ENCODE results near the gene LCE1A. TPM values are rescaled to one million over a fixed set of nuclear protein-coding genes. Genes with fewer than 3 reads are reported as not detected.

LCE1A gene
- total RNA-seq, 1 experiment from 2014 or later: not detected

DNA sequence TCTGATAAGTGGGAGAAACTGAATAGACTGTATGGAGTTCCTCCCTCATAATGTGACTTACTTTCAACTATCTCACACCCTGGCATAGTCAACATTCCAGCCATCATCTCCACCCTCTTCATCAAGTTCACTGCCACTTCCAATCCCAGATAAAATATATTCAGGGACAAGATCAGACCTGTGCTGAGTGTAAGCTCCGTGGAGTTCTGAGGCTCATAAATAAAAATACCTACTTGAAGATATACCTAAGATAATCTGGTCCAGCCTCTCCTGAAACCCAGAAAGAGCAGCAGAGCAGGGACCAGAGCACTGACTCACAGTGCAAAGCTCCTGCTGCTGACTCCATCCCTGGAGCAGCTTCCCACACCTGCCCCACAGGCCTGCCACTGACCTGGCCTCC is 30.8 kb downstream of the LCE1A start:
- TF ChIP-seq POLR2AphosphoS5 (IDR thresholded peaks at IDR 0.05; ENCODE audit: low read depth, low read length) (no peak), SIN3A (IDR thresholded peaks at IDR 0.05; ENCODE audit: borderline replicate concordance, insufficient read depth, low read depth, low read length) (no peak), TCF7L2 (IDR thresholded peaks at IDR 0.05; ENCODE audit: low read depth, low read length) (no peak)
- TF ChIP-seq, protein P1, sequence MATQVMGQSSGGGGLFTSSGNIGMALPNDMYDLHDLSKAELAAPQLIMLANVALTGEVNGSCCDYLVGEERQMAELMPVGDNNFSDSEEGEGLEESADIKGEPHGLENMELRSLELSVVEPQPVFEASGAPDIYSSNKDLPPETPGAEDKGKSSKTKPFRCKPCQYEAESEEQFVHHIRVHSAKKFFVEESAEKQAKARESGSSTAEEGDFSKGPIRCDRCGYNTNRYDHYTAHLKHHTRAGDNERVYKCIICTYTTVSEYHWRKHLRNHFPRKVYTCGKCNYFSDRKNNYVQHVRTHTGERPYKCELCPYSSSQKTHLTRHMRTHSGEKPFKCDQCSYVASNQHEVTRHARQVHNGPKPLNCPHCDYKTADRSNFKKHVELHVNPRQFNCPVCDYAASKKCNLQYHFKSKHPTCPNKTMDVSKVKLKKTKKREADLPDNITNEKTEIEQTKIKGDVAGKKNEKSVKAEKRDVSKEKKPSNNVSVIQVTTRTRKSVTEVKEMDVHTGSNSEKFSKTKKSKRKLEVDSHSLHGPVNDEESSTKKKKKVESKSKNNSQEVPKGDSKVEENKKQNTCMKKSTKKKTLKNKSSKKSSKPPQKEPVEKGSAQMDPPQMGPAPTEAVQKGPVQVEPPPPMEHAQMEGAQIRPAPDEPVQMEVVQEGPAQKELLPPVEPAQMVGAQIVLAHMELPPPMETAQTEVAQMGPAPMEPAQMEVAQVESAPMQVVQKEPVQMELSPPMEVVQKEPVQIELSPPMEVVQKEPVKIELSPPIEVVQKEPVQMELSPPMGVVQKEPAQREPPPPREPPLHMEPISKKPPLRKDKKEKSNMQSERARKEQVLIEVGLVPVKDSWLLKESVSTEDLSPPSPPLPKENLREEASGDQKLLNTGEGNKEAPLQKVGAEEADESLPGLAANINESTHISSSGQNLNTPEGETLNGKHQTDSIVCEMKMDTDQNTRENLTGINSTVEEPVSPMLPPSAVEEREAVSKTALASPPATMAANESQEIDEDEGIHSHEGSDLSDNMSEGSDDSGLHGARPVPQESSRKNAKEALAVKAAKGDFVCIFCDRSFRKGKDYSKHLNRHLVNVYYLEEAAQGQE (IDR thresholded peaks at IDR 0.05; ENCODE audit: insufficient read depth in 1 of 2, low read depth in 2 of 2, low read length in 1 of 2): no peak
- TF ChIP-seq, protein P2, sequence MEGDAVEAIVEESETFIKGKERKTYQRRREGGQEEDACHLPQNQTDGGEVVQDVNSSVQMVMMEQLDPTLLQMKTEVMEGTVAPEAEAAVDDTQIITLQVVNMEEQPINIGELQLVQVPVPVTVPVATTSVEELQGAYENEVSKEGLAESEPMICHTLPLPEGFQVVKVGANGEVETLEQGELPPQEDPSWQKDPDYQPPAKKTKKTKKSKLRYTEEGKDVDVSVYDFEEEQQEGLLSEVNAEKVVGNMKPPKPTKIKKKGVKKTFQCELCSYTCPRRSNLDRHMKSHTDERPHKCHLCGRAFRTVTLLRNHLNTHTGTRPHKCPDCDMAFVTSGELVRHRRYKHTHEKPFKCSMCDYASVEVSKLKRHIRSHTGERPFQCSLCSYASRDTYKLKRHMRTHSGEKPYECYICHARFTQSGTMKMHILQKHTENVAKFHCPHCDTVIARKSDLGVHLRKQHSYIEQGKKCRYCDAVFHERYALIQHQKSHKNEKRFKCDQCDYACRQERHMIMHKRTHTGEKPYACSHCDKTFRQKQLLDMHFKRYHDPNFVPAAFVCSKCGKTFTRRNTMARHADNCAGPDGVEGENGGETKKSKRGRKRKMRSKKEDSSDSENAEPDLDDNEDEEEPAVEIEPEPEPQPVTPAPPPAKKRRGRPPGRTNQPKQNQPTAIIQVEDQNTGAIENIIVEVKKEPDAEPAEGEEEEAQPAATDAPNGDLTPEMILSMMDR (IDR thresholded peaks at IDR 0.05): no peak
- intact Hi-C loops (cut with micrococcal nuclease; ENCODE audit: unreplicated experiment): no loop called here

DNA sequence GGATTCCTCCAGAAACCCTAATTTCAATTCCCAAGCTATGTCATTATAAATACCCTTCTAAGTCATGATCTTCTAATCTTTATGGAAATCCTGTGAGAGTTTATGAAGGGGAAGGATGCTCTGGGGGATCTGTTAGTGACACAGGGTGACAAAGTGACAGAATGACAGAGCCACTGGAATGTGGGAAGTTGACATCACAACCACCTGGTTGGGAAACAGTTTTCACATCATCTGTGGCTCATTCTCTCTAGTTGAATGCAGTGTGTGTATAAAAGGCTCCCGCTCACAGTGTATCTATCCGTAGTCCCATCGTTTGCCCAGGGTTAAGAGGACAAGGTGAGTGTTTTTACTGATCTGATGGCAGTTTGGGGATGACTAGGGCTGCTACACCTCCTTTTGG is 32.4 kb downstream of the LCE1A start, which contains the start of gene LCE7A:
Gene LCE7A, plus strand, starts transcription at position 301 of the 400 bp plus-strand sequence. CDS start 702 bp downstream, outside the sequence.
- no peak within 1 kb of the TSS for H3K4me3 ChIP-seq (ENCODE audit: low read depth in 2 of 2, low read length in 2 of 2)
- H3K27ac ChIP-seq (ENCODE audit: low read length): no peak within 1 kb of the TSS
- ChIA-PET CTCF (interaction anchor here (0.6 kb wide), 1 partner anchor 59 kb away, joined by 9 read pairs; no protein-coding TSS in a partner anchor), POLR2A (no interaction called here)
- TF ChIP-seq, protein P1 (IDR thresholded peaks at IDR 0.05; ENCODE audit: insufficient read depth in 1 of 2, low read depth in 2 of 2, low read length in 1 of 2): no peak
- no peak for TF ChIP-seq SIN3A (IDR thresholded peaks at IDR 0.05; ENCODE audit: borderline replicate concordance, insufficient read depth, low read depth, low read length)
- TF ChIP-seq, protein P2 (IDR thresholded peaks at IDR 0.05): no peak
- TF ChIP-seq POLR2AphosphoS5 (IDR thresholded peaks at IDR 0.05; ENCODE audit: low read depth, low read length): no peak
- no peak for TF ChIP-seq TCF7L2 (IDR thresholded peaks at IDR 0.05; ENCODE audit: low read depth, low read length)
- H3K9me3 ChIP-seq (ENCODE audit: control insufficient read depth, insufficient read depth, low read depth, low read length): no peaks in the 10 kb centered on the region
- DNase-seq (ENCODE audit: low read depth, low spot score): no peak
- no peaks in the 10 kb centered on the region for H3K4me1 ChIP-seq (ENCODE audit: control insufficient read depth, insufficient read depth, low read length)
- in situ Hi-C loops (cut with HindIII; ENCODE audit: low pct_unique_long_range_greater_than_20kb, low sequenced_read_pairs): no loop called here
- intact Hi-C loops (cut with micrococcal nuclease; ENCODE audit: unreplicated experiment): no loop called here
- H3K27me3 ChIP-seq (ENCODE audit: control insufficient read depth, insufficient read depth, low read length): peaks cover 2% of the 10 kb centered on the region; the same call in 1 of the 2 replicates
- no TSS peak for BruUV-seq (replicated peaks)
- no peak for ATAC-seq
- no peaks in the 10 kb centered on the region for H3K36me3 ChIP-seq (ENCODE audit: control insufficient read depth, insufficient read depth, low read length)

More for the DNA sequence above, 30.8 kb downstream of the LCE1A start:
- no peak for DNase-seq (ENCODE audit: low read depth, low spot score)
- Histone ChIP-seq H3K27ac (ENCODE audit: low read length) (no peak overlapping the region), H3K4me1 (ENCODE audit: control insufficient read depth, insufficient read depth, low read length) (no peaks in the 10 kb centered on the region), H3K36me3 (ENCODE audit: control insufficient read depth, insufficient read depth, low read length) (no peaks in the 10 kb centered on the region), H3K9me3 (ENCODE audit: control insufficient read depth, insufficient read depth, low read depth, low read length) (no peaks in the 10 kb centered on the region), H3K27me3 (ENCODE audit: control insufficient read depth, insufficient read depth, low read length) (peaks cover 2% of the 10 kb centered on the region; the same call in 1 of the 2 replicates), H3K4me3 (ENCODE audit: low read depth in 2 of 2, low read length in 2 of 2) (no peak overlapping the region)
- ChIA-PET CTCF (no interaction called here), POLR2A (no interaction called here)
- no peak for ATAC-seq
- in situ Hi-C loops (cut with HindIII; ENCODE audit: low pct_unique_long_range_greater_than_20kb, low sequenced_read_pairs): no loop called here
- no TSS peak for BruUV-seq (replicated peaks)
